ENCODE results near the gene RUNX1.

The RUNX1 gene

GRCh38 chr21:35016517-35017188, 32.4 kb downstream of the RUNX1 start:
- no peak for DNase-seq (ENCODE audit: low read depth)

DNA sequence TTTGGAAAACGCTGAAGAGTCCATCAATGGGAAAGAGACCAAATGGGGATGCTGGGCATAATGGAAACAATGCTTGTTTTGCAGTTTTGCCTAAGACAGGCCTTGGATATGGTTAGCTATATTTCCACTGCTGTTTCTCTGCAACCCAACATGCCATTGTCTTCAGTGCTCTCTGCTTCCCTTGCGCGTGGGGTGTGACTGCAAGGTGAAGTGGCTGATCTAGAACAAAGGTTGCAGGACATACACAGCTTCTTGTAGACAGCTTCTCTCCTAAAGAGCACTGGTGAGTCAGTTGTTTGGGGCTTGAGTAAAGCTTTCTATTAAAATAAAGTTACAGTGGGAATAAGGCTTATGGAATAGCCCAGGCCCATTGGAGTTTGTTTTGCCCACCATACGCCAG, 33.0 kb downstream of the RUNX1 start:
- DNase-seq (ENCODE audit: low read depth), result no peak

- DNase-seq (ENCODE audit: low read depth), result no peak
Observed at GRCh38 chr21:35015435-35016024, 33.6 kb downstream of the RUNX1 start.

DNA sequence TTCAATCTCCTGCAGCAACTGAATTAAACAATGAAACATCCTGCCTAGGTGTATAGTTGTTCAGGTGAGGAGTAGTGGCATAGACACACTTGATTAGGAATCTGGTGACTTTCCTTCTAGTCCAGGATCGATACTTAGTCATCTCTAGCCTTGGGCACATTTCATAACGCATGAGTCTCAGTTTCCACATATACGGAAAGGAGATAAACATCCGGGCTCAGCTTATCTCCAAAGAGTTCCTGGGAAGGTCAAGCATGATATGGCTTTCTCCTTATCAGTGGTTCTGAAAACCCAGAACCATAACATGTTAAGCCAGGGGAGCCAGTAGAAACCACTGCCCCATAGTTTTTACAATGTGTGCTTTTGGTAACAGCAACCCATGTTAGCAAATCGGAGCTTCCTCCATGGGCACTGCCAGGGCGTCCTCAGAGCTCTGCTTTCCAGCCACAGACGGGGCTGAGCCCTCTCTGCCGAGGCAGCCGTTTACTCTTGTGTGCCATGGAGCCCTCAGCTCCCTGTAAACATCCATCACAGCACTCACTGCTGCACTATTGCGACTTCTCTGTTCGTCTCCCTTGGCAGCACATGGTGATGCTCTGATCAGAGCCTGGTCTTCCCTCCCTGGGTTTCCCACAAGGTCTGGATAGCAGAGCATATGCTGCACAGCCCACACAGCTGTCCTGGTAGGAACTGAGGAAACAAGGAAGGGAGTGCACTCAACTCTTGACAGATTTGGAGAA, 34.6 kb downstream of the RUNX1 start:
- no peak for DNase-seq (ENCODE audit: low read depth)

- no peak for DNase-seq (ENCODE audit: low read depth)
Observed at GRCh38 chr21:35011681-35012080, 37.4 kb downstream of the RUNX1 start.

DNA sequence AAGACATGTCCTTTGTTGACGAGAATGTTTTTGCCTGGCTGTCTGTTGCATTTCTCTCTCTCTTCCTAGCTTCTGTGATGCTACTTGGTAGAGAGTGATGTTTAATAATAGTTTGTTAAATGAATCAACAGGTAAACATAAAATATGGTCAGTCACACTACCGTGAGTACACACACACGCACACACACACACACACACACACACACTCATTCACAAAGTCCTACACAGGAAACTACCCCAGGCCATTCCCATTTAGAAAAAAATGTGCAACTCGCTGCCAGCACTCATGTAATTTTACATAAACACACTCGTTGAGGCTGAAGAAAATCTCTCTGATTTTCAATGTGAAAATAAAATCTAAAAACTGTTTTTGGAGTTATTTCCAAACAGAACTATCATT, 38.7 kb downstream of the RUNX1 start:
- no peak for DNase-seq (ENCODE audit: low read depth)

DNA sequence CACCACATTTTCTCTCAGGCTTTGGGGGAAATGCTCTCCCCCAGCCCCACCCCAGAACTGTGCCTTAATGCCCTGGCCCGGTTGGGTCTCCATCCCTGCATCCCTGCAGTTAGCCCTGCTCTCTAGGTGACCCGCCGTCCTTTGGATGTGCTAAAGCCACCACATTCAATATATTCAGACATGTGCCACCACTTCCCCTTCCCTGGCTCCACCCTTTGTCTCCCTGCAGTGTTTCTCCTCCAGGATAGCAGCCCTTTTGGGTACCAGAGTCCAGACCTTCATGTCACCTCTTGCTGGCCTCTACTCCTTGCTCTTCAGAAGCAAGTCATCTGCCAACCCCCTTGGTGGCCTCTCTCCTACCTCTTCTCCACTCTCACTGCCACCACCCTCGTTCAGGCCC, 41.8 kb downstream of the RUNX1 start:
- no peak for DNase-seq (ENCODE audit: low read depth)

DNA sequence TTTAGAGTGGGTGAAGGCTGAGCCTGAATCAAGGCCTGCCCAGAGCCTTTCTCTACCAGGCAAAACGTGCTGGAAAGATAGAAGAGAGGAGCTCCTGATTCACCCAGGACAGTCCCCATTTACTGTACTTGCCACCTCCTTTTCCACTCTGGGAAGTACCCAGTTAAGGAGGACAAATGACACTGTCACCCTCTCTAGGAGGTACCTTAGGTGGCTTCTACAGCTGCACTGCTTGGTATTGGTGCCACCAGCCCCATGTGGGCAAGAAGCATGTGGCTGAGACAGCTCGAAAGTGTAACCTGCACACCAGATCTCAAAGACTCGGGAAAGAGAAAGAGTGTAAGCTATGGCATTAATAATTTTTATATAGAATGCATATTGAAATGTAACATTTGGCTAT, 42.3 kb downstream of the RUNX1 start:
- DNase-seq (ENCODE audit: low read depth), result no peak

DNA sequence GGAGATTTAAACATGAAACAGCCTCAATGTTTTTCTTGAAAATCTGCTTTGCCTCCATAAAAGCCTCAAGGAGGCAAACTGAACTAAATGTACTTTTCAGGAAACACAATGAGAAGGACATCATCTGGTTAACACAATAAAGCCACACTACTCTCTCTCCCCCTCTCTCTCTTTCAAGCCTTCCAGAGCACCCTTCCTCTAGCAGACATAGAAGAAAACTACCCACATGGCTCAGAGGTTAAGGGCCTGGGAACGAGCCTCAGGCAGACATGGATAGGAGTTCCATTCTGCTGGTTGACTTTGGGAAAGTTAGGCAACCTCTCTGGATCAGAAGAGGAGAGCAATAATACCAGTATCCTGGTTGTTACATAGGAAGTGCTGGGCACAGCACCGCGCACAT, 42.9 kb downstream of the RUNX1 start:
- no peak for DNase-seq (ENCODE audit: low read depth)

DNA sequence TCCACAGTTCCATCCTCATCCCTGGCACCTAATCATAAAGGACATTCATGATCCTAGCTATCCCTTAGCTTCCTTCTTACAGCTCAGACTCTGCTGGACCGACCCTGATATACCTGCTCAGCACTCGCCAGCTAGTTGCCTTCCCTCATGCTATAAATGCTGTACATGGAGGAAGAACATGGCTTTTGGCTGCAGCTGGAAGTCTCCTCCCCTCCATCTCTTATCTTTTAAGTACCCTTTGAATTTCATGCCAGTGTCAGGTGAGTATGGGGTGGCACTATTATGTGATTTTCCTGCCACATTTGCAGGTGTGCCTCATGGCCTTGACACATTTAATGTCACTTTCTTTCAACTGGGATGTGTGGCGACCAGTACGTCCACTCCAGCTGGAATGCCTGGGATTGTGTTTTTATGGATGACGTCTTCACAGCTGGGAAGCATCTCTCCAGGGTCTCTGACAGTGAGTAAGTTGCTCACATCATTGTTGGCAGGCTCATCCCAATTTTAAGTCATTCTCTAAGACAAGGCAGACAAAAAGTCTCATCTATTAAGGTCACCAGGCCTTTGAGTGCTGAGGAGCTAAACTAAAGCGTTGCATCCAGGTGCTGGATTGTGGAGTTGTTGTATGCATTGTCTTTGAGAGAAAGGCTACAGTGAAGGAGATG, 43.4 kb downstream of the RUNX1 start:
- DNase-seq (ENCODE audit: low read depth), result no peak

DNA sequence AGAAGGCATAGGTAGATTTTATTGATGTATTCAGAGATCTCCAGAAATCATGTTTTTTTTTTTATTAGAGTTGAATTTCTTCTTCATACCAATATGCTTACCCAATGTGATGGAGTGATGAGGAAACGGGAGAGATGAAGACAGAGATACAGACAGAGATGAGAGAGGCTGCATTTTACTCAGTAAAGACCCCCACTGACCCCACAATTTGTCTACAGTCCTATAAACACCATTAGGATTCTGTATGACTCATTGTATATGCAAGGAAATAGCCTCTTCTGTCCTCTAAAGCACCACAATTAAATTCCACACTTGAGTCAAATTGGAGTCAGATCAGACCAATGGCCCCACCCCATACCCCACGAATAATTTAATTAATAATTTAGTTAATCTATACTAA, 44.0 kb downstream of the RUNX1 start:
- no peak for DNase-seq (ENCODE audit: low read depth)

- no peak for DNase-seq (ENCODE audit: low read depth)
Observed at GRCh38 chr21:35004314-35004713, 44.8 kb downstream of the RUNX1 start.

GRCh38 chr21:35002879-35003722, 46.0 kb downstream of the RUNX1 start:
- DNase-seq (ENCODE audit: low read depth), result peak; percentile 23

- DNase-seq (ENCODE audit: low read depth), result peak; percentile 38
Observed at GRCh38 chr21:34999397-34999941, 49.6 kb downstream of the RUNX1 start.

- DNase-seq (ENCODE audit: low read depth), result no peak
Observed at GRCh38 chr21:34998176-34998575, 50.9 kb downstream of the RUNX1 start.

GRCh38 chr21:34997294-34997693, 51.8 kb downstream of the RUNX1 start:
- DNase-seq (ENCODE audit: low read depth), result peak; percentile 41

GRCh38 chr21:34996304-34997101, 52.6 kb downstream of the RUNX1 start:
- peak; percentile 96 for DNase-seq (ENCODE audit: low read depth)

DNA sequence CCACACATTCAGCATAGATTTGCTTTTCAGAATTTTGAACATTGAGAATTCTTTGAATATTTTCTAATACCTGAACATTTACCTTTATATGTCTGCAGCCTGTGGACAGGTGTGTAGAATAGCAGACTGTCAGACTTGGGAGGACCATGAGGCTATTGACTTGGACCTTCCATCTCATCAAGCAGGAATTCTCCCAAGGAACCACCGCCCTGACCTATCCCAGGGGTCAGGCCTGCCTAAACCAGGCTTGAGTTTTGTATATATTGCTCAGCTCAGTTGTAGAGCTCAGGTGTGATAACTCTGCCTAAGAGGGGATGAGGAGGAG, 53.2 kb downstream of the RUNX1 start:
- DNase-seq (ENCODE audit: low read depth), result no peak

DNA sequence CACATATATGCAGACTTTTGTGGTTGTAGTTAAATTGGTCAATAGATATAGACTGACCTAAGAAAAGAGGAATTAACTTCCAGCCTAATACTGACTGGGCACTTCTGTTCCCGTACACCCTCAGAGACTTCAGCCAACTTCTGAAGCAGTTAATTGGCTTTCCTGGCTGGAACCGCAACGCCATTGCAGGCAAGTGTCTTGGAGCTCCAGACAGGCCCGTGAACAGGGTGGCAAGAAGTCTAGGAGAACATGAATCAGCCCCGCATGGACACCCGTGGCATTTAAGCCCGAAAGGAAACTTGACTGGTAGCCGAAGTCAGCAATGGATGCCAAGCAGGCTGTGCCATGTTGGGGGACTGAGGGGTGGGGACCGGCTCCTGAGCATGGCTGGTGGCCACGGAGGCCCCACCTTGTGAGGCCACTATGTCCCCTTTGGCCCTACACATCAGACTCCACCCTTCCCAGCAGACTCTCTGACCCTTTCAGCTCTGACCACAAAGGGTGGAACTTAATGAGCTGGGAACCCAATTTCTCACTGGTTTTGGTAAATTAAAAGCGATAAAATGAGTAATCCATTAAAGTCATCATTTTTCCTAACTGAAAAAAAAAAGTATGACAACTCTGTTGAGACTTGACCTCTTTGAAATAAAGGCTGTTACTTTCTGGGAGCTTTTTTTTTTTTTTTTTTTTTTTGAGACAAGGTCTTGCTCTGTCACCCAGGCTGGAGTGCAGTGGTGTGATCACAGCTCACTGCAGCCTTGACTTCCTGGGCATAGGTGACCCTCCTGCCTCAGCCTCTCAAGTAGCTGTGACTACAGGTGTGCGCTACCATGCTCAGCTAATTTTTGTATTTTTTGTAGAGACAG, 54.1 kb downstream of the RUNX1 start:
- DNase-seq (ENCODE audit: low read depth), result peak; percentile 29

GRCh38 chr21:34993521-34993921, 55.6 kb downstream of the RUNX1 start:
- peak; percentile 57 for DNase-seq (ENCODE audit: low read depth)
